ENCODE results near the gene TM2D3. TPM values are rescaled to one million over a fixed set of nuclear protein-coding genes. Genes with fewer than 3 reads are reported as not detected.

TM2D3 gene
- total and polyA plus RNA-seq, 2 of the 8 experiments (the other 6 are each of a cell fraction or from before 2014, with no cell fraction given): 26.4 to 28.0 TPM

DNA sequence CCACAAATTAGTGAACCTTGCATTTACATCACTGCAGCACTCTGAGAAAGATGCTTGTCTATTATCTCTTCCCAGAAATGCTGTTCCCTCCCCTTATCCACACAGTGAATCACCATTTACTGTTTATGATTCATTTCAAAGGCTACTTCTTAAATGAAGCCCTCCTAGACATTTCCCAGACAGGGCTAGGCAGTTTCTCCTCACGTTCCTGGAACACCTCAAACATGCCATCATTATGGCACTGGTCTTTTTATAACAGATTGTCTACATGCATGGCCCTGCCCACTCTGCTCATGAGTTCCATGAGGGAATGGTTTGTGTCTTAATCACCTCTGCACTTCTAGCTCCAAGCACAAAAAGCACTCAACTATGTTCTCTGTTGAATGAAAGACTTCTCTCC is 32.2 kb upstream of the TM2D3 start:
- H3K56ac ChIP-seq (replicated peaks; ENCODE audit: insufficient read length, low read depth, low read length): no peak overlapping the region
- H3K4ac ChIP-seq (replicated peaks; ENCODE audit: insufficient read length, low read depth, low read length): no peak overlapping the region
- WGBS, 2 experiments (ENCODE audit: extremely low coverage in 1 of 2, insufficient coverage in 1 of 2, insufficient read length in 1 of 2, insufficient replicate concordance in 2 of 2, low coverage in 1 of 2, low lambda C conversion rate in 2 of 2, missing lambda C conversion rate in 1 of 2): 94% methylated on average over 1 of the region's 1 CpG; no CpG with 5 or more reads in 1 of the 2 experiments
- no peak overlapping the region for H3K27ac ChIP-seq (ENCODE audit: low read depth, low read length)
- no peaks in the 10 kb centered on the region; a peak in 3 of 8 replicates for H3K36me3 ChIP-seq (ENCODE audit: control insufficient read depth in 2 of 4, insufficient read depth in 4 of 4, low read length in 3 of 4)
- H3K23me2 ChIP-seq (ENCODE audit: low read depth, low read length): no peaks in the 10 kb centered on the region
- no peak overlapping the region for H4K8ac ChIP-seq (ENCODE audit: extremely low read depth, insufficient read depth, low read length)
- CTCF ChIA-PET (ENCODE audit: partially characterized antibody): no interaction called here
- no peak overlapping the region for H3K14ac ChIP-seq (ENCODE audit: insufficient read length)
- no peak overlapping the region for H2BK120ac ChIP-seq (replicated peaks; ENCODE audit: low read depth, low read length)
- no peak overlapping the region for H2BK5ac ChIP-seq (ENCODE audit: low read depth, low read length)
- H2BK20ac ChIP-seq (ENCODE audit: low read length): no peak overlapping the region
- H3K23ac ChIP-seq (ENCODE audit: insufficient read length): no peak overlapping the region
- no peaks in the 10 kb centered on the region for H3K27me3 ChIP-seq (replicated peaks in 1 of 4; ENCODE audit: control insufficient read depth in 3 of 4, extremely low read depth in 1 of 4, insufficient read depth in 3 of 4, low read length in 3 of 4)
- H4K5ac ChIP-seq (ENCODE audit: insufficient read length, low read depth, low read length): no peak overlapping the region
- no peak for FAIRE-seq
- no peaks in the 10 kb centered on the region for H4K20me1 ChIP-seq (replicated peaks in 1 of 2; ENCODE audit: control insufficient read depth in 1 of 2, insufficient read depth in 2 of 2, low read length in 2 of 2)
- H3K4me3 ChIP-seq (ENCODE audit: extremely low read depth in 1 of 4, insufficient read depth in 2 of 4, low read depth in 3 of 4, low read length in 4 of 4): no peak overlapping the region
- no peak overlapping the region for H2BK12ac ChIP-seq (ENCODE audit: low read depth, low read length)
- H2AK5ac ChIP-seq (ENCODE audit: low read depth, low read length): no peak overlapping the region
- H4K91ac ChIP-seq (replicated peaks; ENCODE audit: insufficient read length, low read length): no peak overlapping the region
- H2AFZ ChIP-seq (ENCODE audit: low read length): no peak overlapping the region
- POLR2A ChIA-PET (ENCODE audit: partially characterized antibody): no interaction called here
- H3K79me2 ChIP-seq (ENCODE audit: control insufficient read depth in 1 of 2, insufficient read depth in 2 of 2, low read length in 2 of 2): no peaks in the 10 kb centered on the region
- no peak overlapping the region for H2BK15ac ChIP-seq (ENCODE audit: low read length)
- no peak overlapping the region for H3K18ac ChIP-seq (ENCODE audit: extremely low read depth, low read length)
- H3K9ac ChIP-seq (replicated peaks in 1 of 4; ENCODE audit: extremely low read depth in 1 of 4, low read depth in 3 of 4, low read length in 3 of 4): no peak overlapping the region
- DNase-seq (ENCODE audit: low read depth in 1 of 2, low spot score in 2 of 2): no peak
- H3K4me2 ChIP-seq (ENCODE audit: insufficient read depth in 1 of 2, low read depth in 2 of 2, low read length in 2 of 2): no peak overlapping the region
- no peaks in the 10 kb centered on the region for H3K9me3 ChIP-seq (ENCODE audit: insufficient read depth in 2 of 2, low read depth in 1 of 2, low read length in 1 of 2)
- TF ChIP-seq BRCA1 (IDR thresholded peaks at IDR 0.05; ENCODE audit: low read depth, low read length) (no peak), SUZ12 (IDR thresholded peaks at IDR 0.05; ENCODE audit: low read length) (no peak), SAP30 (IDR thresholded peaks at IDR 0.05; ENCODE audit: insufficient read depth, insufficient replicate concordance, low read length) (no peak), BCL11A (IDR thresholded peaks at IDR 0.05; ENCODE audit: low read depth in 2 of 2, low read length in 2 of 2) (no peak), JUND (IDR thresholded peaks at IDR 0.05; ENCODE audit: low read length) (no peak), YY1 (IDR thresholded peaks at IDR 0.05; ENCODE audit: low read depth, low read length) (no peak), TAF1 (IDR thresholded peaks at IDR 0.05; ENCODE audit: low read depth, low read length) (no peak), SP2 (IDR thresholded peaks at IDR 0.05; ENCODE audit: low read length) (no peak), KDM1A (IDR thresholded peaks at IDR 0.05; ENCODE audit: borderline replicate concordance, low read length) (no peak)
- TF ChIP-seq, protein P1, sequence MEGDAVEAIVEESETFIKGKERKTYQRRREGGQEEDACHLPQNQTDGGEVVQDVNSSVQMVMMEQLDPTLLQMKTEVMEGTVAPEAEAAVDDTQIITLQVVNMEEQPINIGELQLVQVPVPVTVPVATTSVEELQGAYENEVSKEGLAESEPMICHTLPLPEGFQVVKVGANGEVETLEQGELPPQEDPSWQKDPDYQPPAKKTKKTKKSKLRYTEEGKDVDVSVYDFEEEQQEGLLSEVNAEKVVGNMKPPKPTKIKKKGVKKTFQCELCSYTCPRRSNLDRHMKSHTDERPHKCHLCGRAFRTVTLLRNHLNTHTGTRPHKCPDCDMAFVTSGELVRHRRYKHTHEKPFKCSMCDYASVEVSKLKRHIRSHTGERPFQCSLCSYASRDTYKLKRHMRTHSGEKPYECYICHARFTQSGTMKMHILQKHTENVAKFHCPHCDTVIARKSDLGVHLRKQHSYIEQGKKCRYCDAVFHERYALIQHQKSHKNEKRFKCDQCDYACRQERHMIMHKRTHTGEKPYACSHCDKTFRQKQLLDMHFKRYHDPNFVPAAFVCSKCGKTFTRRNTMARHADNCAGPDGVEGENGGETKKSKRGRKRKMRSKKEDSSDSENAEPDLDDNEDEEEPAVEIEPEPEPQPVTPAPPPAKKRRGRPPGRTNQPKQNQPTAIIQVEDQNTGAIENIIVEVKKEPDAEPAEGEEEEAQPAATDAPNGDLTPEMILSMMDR (IDR thresholded peaks at IDR 0.05; ENCODE audit: control extremely low read depth in 1 of 3, insufficient read depth in 1 of 3, low read depth in 1 of 3, low read length in 3 of 3): no peak
- no peaks in the 10 kb centered on the region for H3K4me1 ChIP-seq (replicated peaks in 1 of 4; ENCODE audit: control insufficient read depth in 3 of 4, insufficient read depth in 4 of 4, low read length in 3 of 4)
- no peaks in the 10 kb centered on the region for H3K79me1 ChIP-seq (ENCODE audit: low read depth, low read length)
